ENCODE measurements around the gene TNFRSF17. TPM values are rescaled to one million over a fixed set of nuclear protein-coding genes. Genes with fewer than 3 reads are reported as not detected.

Gene TNFRSF17
- total and polyA plus RNA-seq, 2 of the 13 experiments (the other 11 are each of a cell fraction or from before 2014, with no cell fraction given): not detected

- TF ChIP-seq PREB (CRISPR knock-in tag; IDR thresholded peaks at IDR 0.05) (no peak), RFX3 (CRISPR knock-in tag; IDR thresholded peaks at IDR 0.05) (no peak), TRIM22 (IDR thresholded peaks at IDR 0.05) (no peak), ZNF232 (CRISPR knock-in tag; IDR thresholded peaks at IDR 0.05; ENCODE audit: borderline replicate concordance) (no peak), ZNF800 (CRISPR knock-in tag; IDR thresholded peaks at IDR 0.05) (peak; percentile 42; the same call in 1 of the 2 replicates), ZNF773 (CRISPR knock-in tag; IDR thresholded peaks at IDR 0.05; ENCODE audit: borderline replicate concordance) (0 out of 2 replicates have a peak, but pooled peaks have one; percentile 45), HMG20B (CRISPR knock-in tag; conservative IDR thresholded peaks at IDR 0.05) (peak; percentile 58; the same call in 1 of the 2 replicates), GATA4 (IDR thresholded peaks at IDR 0.05; ENCODE audit: borderline replicate concordance, low read depth) (peak; percentile 63; the same call in 1 of the 2 replicates), MIER3 (CRISPR knock-in tag; IDR thresholded peaks at IDR 0.05; ENCODE audit: borderline replicate concordance) (no peak; the same call in 1 of the 2 replicates), SAP130 (CRISPR knock-in tag; IDR thresholded peaks at IDR 0.05; ENCODE audit: low read depth) (0 out of 2 replicates have a peak, but pooled peaks have one; percentile 38), ZNF740 (CRISPR knock-in tag; IDR thresholded peaks at IDR 0.05) (no peak), AKNA (CRISPR knock-in tag; IDR thresholded peaks at IDR 0.05; ENCODE audit: borderline replicate concordance) (no peak; the same call in 1 of the 2 replicates), THAP9 (CRISPR knock-in tag; IDR thresholded peaks at IDR 0.05; ENCODE audit: borderline replicate concordance) (no peak), EZH2 (conservative IDR thresholded peaks at IDR 0.05; ENCODE audit: low read depth, low read length) (no peak), MTF1 (CRISPR knock-in tag; IDR thresholded peaks at IDR 0.05) (no peak), KLF16 (CRISPR knock-in tag; IDR thresholded peaks at IDR 0.05) (no peak)
These were observed 48.3 kb upstream of the TNFRSF17 start (continued) for GRCh38 chr16:11916524-11917285.

Measured in HepG2 (cell line).